HG02981 (cell line): ENCODE data around the gene TNNC1.

ENCODE experiments used
- ATAC-seq: cut with Tn5 transposase; IDR thresholded peaks from one replicate; pipeline ENCODE4 v1.9.1; 2021; ENCODE audit warnings: mild to moderate bottlenecking, moderate library complexity; ENCODE audit not compliant: unreplicated experiment

TNNC1 gene

GRCh38 chr3:52443791-52444687 is 9.8 kb downstream of the TNNC1 start:
- ATAC-seq, result no peak

GRCh38 chr3:52443268-52443610 is 10.6 kb downstream of the TNNC1 start:
- no peak for ATAC-seq

- ATAC-seq, result no peak
These were observed 11.2 kb downstream of the TNNC1 start for GRCh38 chr3:52442409-52443267.

- no peak for ATAC-seq
These were observed 12.0 kb downstream of the TNNC1 start for GRCh38 chr3:52441772-52442332.

GRCh38 chr3:52441091-52441771 is 12.6 kb downstream of the TNNC1 start:
- ATAC-seq, result no peak

GRCh38 chr3:52440671-52441070 is 13.2 kb downstream of the TNNC1 start:
- ATAC-seq, result no peak

- ATAC-seq, result no peak
These were observed 13.6 kb downstream of the TNNC1 start for GRCh38 chr3:52440249-52440551.

GRCh38 chr3:52439426-52440248 is 14.2 kb downstream of the TNNC1 start:
- ATAC-seq, result no peak

- no peak for ATAC-seq
These were observed 15.0 kb downstream of the TNNC1 start for GRCh38 chr3:52438579-52439425.

- no peak for ATAC-seq
These were observed 15.8 kb downstream of the TNNC1 start for GRCh38 chr3:52438104-52438376.

GRCh38 chr3:52437326-52438103 is 16.3 kb downstream of the TNNC1 start:
- no peak for ATAC-seq

GRCh38 chr3:52436500-52437149 is 17.2 kb downstream of the TNNC1 start:
- no peak for ATAC-seq

GRCh38 chr3:52435246-52436101 is 18.4 kb downstream of the TNNC1 start:
- no peak for ATAC-seq

GRCh38 chr3:52434491-52435115 is 19.2 kb downstream of the TNNC1 start:
- no peak for ATAC-seq

- no peak for ATAC-seq
These were observed 19.8 kb downstream of the TNNC1 start for GRCh38 chr3:52433996-52434479.

GRCh38 chr3:52433328-52433995 is 20.4 kb downstream of the TNNC1 start:
- ATAC-seq, result no peak
